Vagina (tissue), 2 donors: ENCODE measurements around the gene LPAR1.

ENCODE experiments used
- CTCF ChIP-seq, 3 experiments: fragments of 450-650 bp in 2 of 3; fragments of 200-600 bp in 1 of 3; sonication (generic) in 1 of 3; IDR thresholded peaks; one replicate each; pipeline ENCODE4 v1.5.1; 2017 to 2019; ENCODE audit warnings: antibody characterized with exemption in 3 of 3, mild to moderate bottlenecking in 2 of 3, moderate library complexity in 2 of 3
- POLR2AphosphoS5 ChIP-seq, 2 donors: sonication (generic); formaldehyde crosslinking; IDR thresholded peaks; one replicate each; pipeline ENCODE4 v1.9.0; 2017; ENCODE audit warnings: antibody characterized with exemption in 2 of 2, mild to moderate bottlenecking in 2 of 2, low read depth in 1 of 2; ENCODE audit not compliant: insufficient read depth in 1 of 2

GRCh38 chr9:110886832-110887231 is 151.4 kb downstream of the LPAR1 start:
- TF ChIP-seq CTCF (IDR thresholded peaks at IDR 0.05) = no peak
- TF ChIP-seq POLR2AphosphoS5 (IDR thresholded peaks at IDR 0.05; ENCODE audit: insufficient read depth in 1 of 2, low read depth in 1 of 2) = no peak
